Ectodermal cell (in vitro differentiated cells): ENCODE measurements around the gene ARHGAP24.

Experiments used
- H3K27ac ChIP-seq: 2 replicates; pipeline ENCODE4 v1.7.0; 2013; ENCODE audit warnings: mild to moderate bottlenecking, low read depth, low read length; ENCODE audit not compliant: insufficient read depth, poor library complexity, severe bottlenecking
- H3K27me3 ChIP-seq: 2 replicates; pipeline ENCODE4 v1.7.0; 2013; ENCODE audit warnings: mild to moderate bottlenecking, low read length; ENCODE audit not compliant: insufficient read depth, control insufficient read depth, poor library complexity, severe bottlenecking
- H3K36me3 ChIP-seq: one replicate; pipeline ENCODE4 v1.7.0; 2013; ENCODE audit warnings: low read length; ENCODE audit not compliant: control insufficient read depth, insufficient read depth
- H3K4me1 ChIP-seq: one replicate; pipeline ENCODE4 v1.7.0; 2013; ENCODE audit warnings: low read length; ENCODE audit not compliant: control insufficient read depth, insufficient read depth
- H3K4me3 ChIP-seq: 2 replicates; pipeline ENCODE4 v1.7.0; 2013; ENCODE audit warnings: low read depth, low read length, control low read depth; ENCODE audit not compliant: insufficient read depth
- H3K9me3 ChIP-seq: 2 replicates; pipeline ENCODE4 v1.7.0; 2013; ENCODE audit warnings: mild to moderate bottlenecking, low read length, moderate library complexity; ENCODE audit not compliant: control insufficient read depth
- WGBS, 2 experiments: methylation state at CpG; one replicate each; pipeline ENCODE4 v1.1.7; 2013; ENCODE audit warnings: missing lambda C conversion rate in 2 of 2; 5-methylcytosine and 5-hydroxymethylcytosine counted together

The ARHGAP24 gene

GRCh38 chr4:85763202-85763601 lies 288.3 kb downstream of the ARHGAP24 start:
- WGBS, 2 experiments = 31 to 43% methylated on average over 2 of the region's 2 CpGs
- no peak overlapping the region for H3K4me3 ChIP-seq
- H3K4me1 ChIP-seq = peaks cover 8% of the 10 kb centered on the region
- H3K27me3 ChIP-seq = no peaks in the 10 kb centered on the region
- H3K27ac ChIP-seq = no peak overlapping the region
- no peaks in the 10 kb centered on the region for H3K9me3 ChIP-seq
- H3K36me3 ChIP-seq = no peaks in the 10 kb centered on the region

DNA sequence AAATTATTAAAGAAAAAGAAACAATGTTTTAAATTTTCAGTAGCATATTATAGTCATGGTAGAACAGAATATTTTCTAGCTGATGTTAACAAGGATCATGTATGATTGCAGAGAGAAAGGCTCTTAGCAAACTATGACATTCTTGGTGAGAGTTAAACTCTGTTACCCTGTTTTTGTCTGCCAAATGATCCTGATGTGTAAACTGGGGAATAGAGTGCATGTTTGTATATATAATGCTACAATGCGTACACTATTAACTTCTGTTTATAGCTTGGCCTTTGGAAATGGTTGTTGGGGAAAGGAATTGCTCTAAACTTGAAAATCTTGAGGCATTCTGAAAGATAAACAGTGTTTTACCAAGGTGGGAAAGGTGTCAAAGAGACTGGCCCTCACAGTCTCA lies 292.7 kb downstream of the ARHGAP24 start:
- H3K4me3 ChIP-seq = no peak overlapping the region
- H3K27me3 ChIP-seq = no peaks in the 10 kb centered on the region
- peaks cover 8% of the 10 kb centered on the region for H3K4me1 ChIP-seq
- H3K27ac ChIP-seq = no peak overlapping the region
- H3K36me3 ChIP-seq = no peaks in the 10 kb centered on the region
- 100% methylated on average over 1 of the region's 1 CpG for WGBS, 2 experiments
- H3K9me3 ChIP-seq = no peaks in the 10 kb centered on the region

- Histone ChIP-seq H3K36me3 (no peaks in the 10 kb centered on the region), H3K4me1 (peaks cover 8% of the 10 kb centered on the region), H3K9me3 (no peaks in the 10 kb centered on the region), H3K27me3 (no peaks in the 10 kb centered on the region), H3K4me3 (no peak overlapping the region), H3K27ac (no peak overlapping the region)
- whole genome bisulfite sequencing, 2 experiments = 95 to 100% methylated on average over 2 of the region's 2 CpGs
These were observed 294.1 kb downstream of the ARHGAP24 start for GRCh38 chr4:85769009-85769408.

- 90 to 92% methylated on average over 1 of the region's 1 CpG for WGBS, 2 experiments
- Histone ChIP-seq H3K9me3 (no peaks in the 10 kb centered on the region), H3K27ac (no peak overlapping the region), H3K4me1 (no peaks in the 10 kb centered on the region), H3K27me3 (no peaks in the 10 kb centered on the region), H3K4me3 (no peak overlapping the region), H3K36me3 (no peaks in the 10 kb centered on the region)
These were observed 297.5 kb downstream of the ARHGAP24 start for GRCh38 chr4:85772470-85772869.

DNA sequence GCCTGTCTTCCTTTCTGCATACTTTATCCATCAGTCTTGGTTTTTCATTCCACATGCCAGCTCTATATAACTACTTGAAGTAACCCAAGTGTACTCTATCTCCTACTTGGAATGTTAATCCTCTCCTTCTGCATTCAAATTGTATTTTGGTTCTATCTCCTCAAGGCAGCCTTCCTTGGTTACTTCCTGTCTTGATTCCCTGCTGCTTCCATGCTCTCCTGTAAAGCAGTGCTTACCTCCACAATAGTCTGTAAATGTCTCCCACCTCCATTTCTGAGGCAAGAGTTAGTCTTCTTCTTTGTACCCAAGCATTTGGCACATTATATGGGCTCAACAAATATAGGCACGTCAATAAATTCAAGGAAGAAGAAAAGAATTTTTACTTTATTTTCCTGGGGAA lies 298.4 kb downstream of the ARHGAP24 start:
- WGBS, 2 experiments = no CpG with 5 or more reads among the region's 1 CpG
- no peak overlapping the region for H3K27ac ChIP-seq
- no peaks in the 10 kb centered on the region for H3K4me1 ChIP-seq

GRCh38 chr4:85774000-85774399 lies 299.1 kb downstream of the ARHGAP24 start:
- Histone ChIP-seq H3K36me3 (no peaks in the 10 kb centered on the region), H3K27ac (no peak overlapping the region), H3K27me3 (no peaks in the 10 kb centered on the region), H3K9me3 (no peaks in the 10 kb centered on the region), H3K4me1 (no peaks in the 10 kb centered on the region), H3K4me3 (no peak overlapping the region)
- WGBS, 2 experiments = 33 to 60% methylated on average over 1 of the region's 1 CpG

More for the DNA sequence above, 298.4 kb downstream of the ARHGAP24 start:
- no peaks in the 10 kb centered on the region for H3K27me3 ChIP-seq
- no peak overlapping the region for H3K4me3 ChIP-seq
- no peaks in the 10 kb centered on the region for H3K9me3 ChIP-seq
- H3K36me3 ChIP-seq = no peaks in the 10 kb centered on the region

- H3K27me3 ChIP-seq = no peaks in the 10 kb centered on the region
- WGBS, 2 experiments = 93 to 96% methylated on average over 2 to 3 of the region's 3 CpGs
- H3K9me3 ChIP-seq = no peaks in the 10 kb centered on the region
- no peak overlapping the region for H3K27ac ChIP-seq
- H3K4me3 ChIP-seq = no peak overlapping the region
- H3K36me3 ChIP-seq = no peaks in the 10 kb centered on the region
- H3K4me1 ChIP-seq = no peaks in the 10 kb centered on the region
These were observed 299.5 kb downstream of the ARHGAP24 start for GRCh38 chr4:85774489-85774888.

GRCh38 chr4:85776096-85776495 lies 301.1 kb downstream of the ARHGAP24 start:
- Histone ChIP-seq H3K9me3 (no peaks in the 10 kb centered on the region), H3K27me3 (no peaks in the 10 kb centered on the region), H3K36me3 (no peaks in the 10 kb centered on the region), H3K4me3 (no peak overlapping the region), H3K27ac (no peak overlapping the region), H3K4me1 (no peaks in the 10 kb centered on the region)
- 83 to 87% methylated on average over 2 of the region's 2 CpGs for WGBS, 2 experiments

DNA sequence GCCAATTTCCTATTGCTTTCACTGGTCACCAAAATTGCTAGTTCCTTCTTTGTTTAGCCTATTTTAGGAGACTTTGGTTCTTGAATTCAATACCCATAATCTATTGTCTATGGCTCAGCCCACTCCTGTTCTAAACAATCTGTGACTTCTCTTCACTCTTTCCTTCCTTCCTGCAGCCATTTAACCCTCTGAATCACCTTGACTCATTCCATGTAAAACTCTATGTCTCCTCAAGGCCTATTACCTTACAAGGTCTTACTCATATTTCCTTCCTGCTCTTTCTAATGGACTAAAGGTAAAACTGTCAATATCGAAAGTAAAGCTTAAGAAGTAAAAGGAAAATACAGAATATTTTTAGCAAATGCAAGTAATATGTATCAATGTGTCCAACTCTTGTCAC lies 301.6 kb downstream of the ARHGAP24 start:
- Histone ChIP-seq H3K27ac (no peak overlapping the region), H3K36me3 (no peaks in the 10 kb centered on the region), H3K9me3 (no peaks in the 10 kb centered on the region), H3K4me3 (no peak overlapping the region), H3K4me1 (no peaks in the 10 kb centered on the region), H3K27me3 (no peaks in the 10 kb centered on the region)
- WGBS, 2 experiments = 100% methylated on average over 1 of the region's 1 CpG; no CpG with 5 or more reads in 1 of the 2 experiments

- Histone ChIP-seq H3K4me3 (no peak overlapping the region), H3K27me3 (no peaks in the 10 kb centered on the region), H3K4me1 (no peaks in the 10 kb centered on the region), H3K27ac (no peak overlapping the region), H3K36me3 (no peaks in the 10 kb centered on the region), H3K9me3 (no peaks in the 10 kb centered on the region)
- 83 to 94% methylated on average over 1 to 2 of the region's 3 CpGs for WGBS, 2 experiments
These were observed 303.1 kb downstream of the ARHGAP24 start for GRCh38 chr4:85777908-85778631.
